Measurements from ENCODE around the gene CCDC107. TPM values are rescaled to one million over a fixed set of nuclear protein-coding genes. Genes with fewer than 3 reads are reported as not detected.

CCDC107 gene
- total and polyA plus RNA-seq, 2 of the 13 experiments (the other 11 are each of a cell fraction or from before 2014, with no cell fraction given), result 7.1 to 15.2 TPM

DNA sequence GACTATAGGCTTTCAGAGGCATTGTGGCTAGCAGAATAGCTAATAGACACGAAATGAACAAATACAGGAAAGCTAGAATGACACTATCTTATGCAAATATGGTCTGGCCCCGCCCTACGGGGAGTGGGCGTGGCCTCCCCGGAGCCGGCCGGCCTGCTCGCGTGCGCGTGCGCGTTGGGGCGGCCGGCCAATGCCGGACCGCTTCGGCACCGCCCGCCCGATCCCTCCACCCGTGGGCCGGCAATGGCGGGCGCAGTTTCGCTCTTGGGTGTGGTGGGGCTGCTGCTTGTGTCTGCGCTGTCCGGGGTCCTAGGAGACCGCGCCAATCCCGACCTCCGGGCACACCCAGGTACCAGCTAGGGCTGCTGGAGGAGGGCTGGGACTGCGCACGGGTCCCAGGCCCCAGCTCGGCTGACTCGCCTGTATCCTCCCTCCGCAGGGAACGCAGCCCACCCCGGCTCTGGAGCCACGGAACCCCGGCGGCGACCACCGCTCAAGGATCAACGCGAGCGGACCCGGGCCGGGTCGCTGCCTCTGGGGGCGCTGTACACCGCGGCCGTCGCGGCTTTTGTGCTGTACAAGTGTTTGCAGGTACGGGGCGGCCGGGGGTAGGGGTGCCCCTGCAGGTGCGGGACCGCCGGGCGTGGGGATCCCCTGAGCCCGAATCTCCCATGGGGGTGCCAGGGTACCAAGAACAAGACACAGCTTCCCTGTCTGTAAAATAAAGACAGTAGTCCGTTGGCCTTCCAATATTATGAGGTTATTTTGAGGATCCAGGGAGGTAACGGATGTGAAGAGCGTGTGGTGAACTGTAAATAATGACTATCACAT is at the start of gene CCDC107 (continued):
- TF ChIP-seq RCOR2 (CRISPR knock-in tag; IDR thresholded peaks at IDR 0.05) (no peak), GABPB1 (CRISPR knock-in tag; IDR thresholded peaks at IDR 0.05) (peak; percentile 80; the same call in 1 of the 2 replicates), MAF1 (CRISPR knock-in tag; IDR thresholded peaks at IDR 0.05; ENCODE audit: borderline replicate concordance) (no peak), PLRG1 (conservative IDR thresholded peaks at IDR 0.05) (no peak), RXRB (CRISPR knock-in tag; IDR thresholded peaks at IDR 0.05; ENCODE audit: borderline replicate concordance) (no peak), ZNF850 (CRISPR knock-in tag; conservative IDR thresholded peaks at IDR 0.05) (no peak), SCMH1 (CRISPR knock-in tag; IDR thresholded peaks at IDR 0.05; ENCODE audit: borderline replicate concordance) (no peak), NR2F6 (IDR thresholded peaks at IDR 0.05) (no peak), NR2F6 (CRISPR knock-in tag; IDR thresholded peaks at IDR 0.05) (peak; percentile 50; the same call in 1 of the 2 replicates), SALL2 (CRISPR knock-in tag; IDR thresholded peaks at IDR 0.05) (no peak), ZNF17 (CRISPR knock-in tag; IDR thresholded peaks at IDR 0.05) (no peak), ARNTL (CRISPR knock-in tag; IDR thresholded peaks at IDR 0.05) (no peak)
- TF ChIP-seq, protein P1, sequence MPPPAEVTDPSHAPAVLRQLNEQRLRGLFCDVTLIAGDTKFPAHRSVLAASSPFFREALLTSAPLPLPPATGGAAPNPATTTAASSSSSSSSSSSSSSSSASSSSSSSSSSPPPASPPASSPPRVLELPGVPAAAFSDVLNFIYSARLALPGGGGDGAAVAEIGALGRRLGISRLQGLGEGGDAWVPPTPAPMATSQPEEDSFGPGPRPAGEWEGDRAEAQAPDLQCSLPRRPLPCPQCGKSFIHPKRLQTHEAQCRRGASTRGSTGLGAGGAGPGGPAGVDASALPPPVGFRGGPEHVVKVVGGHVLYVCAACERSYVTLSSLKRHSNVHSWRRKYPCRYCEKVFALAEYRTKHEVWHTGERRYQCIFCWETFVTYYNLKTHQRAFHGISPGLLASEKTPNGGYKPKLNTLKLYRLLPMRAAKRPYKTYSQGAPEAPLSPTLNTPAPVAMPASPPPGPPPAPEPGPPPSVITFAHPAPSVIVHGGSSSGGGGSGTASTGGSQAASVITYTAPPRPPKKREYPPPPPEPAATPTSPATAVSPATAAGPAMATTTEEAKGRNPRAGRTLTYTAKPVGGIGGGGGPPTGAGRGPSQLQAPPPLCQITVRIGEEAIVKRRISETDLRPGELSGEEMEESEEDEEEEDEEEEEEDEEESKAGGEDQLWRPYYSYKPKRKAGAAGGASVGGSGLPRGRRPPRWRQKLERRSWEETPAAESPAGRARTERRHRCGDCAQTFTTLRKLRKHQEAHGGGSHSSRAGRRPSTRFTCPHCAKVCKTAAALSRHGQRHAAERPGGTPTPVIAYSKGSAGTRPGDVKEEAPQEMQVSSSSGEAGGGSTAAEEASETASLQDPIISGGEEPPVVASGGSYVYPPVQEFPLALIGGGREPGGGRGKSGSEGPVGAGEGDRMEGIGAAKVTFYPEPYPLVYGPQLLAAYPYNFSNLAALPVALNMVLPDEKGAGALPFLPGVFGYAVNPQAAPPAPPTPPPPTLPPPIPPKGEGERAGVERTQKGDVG (CRISPR knock-in tag; IDR thresholded peaks at IDR 0.05; ENCODE audit: borderline replicate concordance), result no peak
- TF ChIP-seq, protein P2, sequence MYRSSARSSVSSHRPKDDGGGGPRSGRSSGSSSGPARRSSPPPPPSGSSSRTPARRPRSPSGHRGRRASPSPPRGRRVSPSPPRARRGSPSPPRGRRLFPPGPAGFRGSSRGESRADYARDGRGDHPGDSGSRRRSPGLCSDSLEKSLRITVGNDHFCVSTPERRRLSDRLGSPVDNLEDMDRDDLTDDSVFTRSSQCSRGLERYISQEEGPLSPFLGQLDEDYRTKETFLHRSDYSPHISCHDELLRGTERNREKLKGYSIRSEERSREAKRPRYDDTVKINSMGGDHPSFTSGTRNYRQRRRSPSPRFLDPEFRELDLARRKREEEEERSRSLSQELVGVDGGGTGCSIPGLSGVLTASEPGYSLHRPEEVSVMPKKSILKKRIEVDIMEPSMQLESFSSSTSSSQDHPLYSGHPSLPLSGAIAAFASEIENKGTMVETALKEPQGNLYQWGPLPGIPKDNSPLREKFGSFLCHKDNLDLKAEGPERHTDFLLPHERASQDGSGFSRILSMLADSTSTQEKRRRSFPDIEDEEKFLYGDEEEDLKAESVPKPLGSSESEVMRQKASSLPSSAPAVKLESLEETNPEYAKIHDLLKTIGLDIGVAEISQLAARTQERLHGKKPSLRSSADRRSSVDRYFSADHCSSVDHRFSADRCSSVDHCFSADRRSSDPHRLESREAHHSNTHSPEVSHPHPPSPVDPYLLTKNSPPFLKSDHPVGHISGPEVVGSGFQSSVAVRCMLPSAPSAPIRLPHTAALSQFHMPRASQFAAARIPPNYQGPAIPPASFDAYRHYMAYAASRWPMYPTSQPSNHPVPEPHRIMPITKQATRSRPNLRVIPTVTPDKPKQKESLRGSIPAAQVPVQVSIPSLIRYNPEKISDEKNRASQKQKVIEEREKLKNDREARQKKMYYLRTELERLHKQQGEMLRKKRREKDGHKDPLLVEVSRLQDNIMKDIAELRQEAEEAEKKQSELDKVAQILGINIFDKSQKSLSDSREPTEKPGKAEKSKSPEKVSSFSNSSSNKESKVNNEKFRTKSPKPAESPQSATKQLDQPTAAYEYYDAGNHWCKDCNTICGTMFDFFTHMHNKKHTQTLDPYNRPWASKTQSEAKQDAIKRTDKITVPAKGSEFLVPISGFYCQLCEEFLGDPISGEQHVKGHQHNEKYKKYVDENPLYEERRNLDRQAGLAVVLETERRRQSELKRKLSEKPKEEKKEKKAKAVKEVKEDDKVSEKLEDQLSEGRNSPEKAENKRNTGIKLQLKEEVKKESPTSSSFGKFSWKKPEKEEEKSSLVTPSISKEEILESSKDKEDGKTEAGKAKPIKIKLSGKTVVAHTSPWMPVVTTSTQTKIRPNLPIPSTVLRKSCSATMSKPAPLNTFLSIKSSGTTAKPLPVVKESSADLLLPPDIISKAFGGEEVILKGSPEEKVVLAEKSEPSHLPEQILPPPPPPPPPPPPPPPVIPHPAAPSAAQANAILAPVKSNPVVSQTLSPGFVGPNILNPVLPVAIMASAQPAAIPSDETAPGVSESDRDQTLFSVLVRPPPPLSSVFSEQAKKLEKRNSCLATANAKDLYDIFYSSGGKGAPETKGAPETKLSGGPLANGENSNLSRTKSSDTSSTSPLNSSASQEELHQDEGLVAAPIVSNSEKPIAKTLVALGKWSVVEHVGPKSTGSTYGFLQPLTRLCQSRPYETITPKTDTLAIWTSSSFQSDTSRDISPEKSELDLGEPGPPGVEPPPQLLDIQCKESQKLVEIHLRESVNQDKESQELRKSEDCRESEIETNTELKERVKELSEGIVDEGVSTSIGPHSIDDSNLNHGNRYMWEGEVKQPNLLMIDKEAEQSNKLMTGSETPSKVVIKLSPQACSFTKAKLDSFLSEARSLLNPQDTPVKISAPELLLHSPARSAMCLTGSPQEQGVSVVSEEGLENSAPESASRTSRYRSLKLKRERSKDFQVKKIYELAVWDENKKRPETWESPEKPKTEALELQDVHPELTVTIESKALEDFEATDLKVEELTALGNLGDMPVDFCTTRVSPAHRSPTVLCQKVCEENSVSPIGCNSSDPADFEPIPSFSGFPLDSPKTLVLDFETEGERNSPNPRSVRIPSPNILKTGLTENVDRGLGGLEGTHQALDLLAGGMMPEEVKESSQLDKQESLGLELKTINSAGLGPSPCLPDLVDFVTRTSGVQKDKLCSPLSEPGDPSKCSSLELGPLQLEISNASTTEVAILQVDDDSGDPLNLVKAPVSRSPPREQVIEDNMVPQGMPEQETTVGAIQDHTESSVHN (CRISPR knock-in tag; IDR thresholded peaks at IDR 0.05), result no peak
- TF ChIP-seq, protein P3, sequence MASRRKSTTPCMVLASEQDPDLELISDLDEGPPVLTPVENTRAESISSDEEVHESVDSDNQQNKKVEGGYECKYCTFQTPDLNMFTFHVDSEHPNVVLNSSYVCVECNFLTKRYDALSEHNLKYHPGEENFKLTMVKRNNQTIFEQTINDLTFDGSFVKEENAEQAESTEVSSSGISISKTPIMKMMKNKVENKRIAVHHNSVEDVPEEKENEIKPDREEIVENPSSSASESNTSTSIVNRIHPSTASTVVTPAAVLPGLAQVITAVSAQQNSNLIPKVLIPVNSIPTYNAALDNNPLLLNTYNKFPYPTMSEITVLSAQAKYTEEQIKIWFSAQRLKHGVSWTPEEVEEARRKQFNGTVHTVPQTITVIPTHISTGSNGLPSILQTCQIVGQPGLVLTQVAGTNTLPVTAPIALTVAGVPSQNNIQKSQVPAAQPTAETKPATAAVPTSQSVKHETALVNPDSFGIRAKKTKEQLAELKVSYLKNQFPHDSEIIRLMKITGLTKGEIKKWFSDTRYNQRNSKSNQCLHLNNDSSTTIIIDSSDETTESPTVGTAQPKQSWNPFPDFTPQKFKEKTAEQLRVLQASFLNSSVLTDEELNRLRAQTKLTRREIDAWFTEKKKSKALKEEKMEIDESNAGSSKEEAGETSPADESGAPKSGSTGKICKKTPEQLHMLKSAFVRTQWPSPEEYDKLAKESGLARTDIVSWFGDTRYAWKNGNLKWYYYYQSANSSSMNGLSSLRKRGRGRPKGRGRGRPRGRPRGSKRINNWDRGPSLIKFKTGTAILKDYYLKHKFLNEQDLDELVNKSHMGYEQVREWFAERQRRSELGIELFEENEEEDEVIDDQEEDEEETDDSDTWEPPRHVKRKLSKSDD (CRISPR knock-in tag; IDR thresholded peaks at IDR 0.05; ENCODE audit: low read depth), result 0 out of 2 replicates have a peak, but pooled peaks have one; percentile 40
